Measurements from ENCODE around the gene CD46.

CD46 gene

GRCh38 chr1:207831517-207832327 is 79.9 kb downstream of the CD46 start:
- peak; percentile 67 for DNase-seq

- no peak for DNase-seq
These were observed 80.9 kb downstream of the CD46 start for GRCh38 chr1:207832796-207833195.

GRCh38 chr1:207833381-207833780 is 81.5 kb downstream of the CD46 start:
- no peak for DNase-seq

GRCh38 chr1:207833956-207834660 is 82.3 kb downstream of the CD46 start:
- DNase-seq, result no peak

DNA sequence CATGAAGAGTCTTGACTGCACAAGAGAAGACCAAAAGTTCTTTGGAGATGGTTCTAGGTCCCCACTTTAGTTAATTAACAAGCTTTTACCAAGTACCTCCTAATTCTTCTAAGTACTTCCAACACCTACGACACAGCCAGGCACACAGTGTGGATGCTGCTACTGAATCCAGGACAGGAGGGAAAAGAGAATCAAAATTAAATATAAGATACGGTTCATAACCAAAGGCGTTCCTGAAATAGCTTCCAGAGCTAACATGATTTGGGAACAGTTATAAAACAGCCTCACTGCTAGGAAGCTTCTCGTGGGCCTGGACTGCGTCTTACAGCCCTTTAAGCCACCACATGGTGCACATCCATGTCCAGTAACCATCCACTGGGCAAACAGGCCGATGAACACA is 84.1 kb downstream of the CD46 start:
- DNase-seq, result no peak

GRCh38 chr1:207836591-207837347 is 84.9 kb downstream of the CD46 start:
- no peak for DNase-seq

DNA sequence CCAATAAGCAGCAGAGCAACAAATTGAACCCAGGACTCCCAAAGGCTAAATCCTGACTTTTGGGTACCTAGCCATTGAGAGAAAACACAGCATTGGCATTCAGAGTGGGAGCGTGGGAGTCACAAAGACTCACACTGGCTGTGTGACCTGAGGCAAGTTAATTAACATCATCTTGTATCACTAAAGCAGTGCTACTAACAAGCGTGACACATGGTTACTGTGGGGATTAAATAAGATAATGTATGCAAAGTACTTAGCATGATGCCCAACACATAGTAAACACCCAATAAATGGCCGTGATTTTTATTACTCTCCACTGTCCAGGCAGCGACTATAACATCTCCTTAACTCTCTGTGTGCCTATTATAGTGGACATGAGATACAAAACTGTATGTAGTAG is 85.8 kb downstream of the CD46 start:
- no peak for DNase-seq

- DNase-seq, result no peak
These were observed 86.6 kb downstream of the CD46 start for GRCh38 chr1:207838156-207839082.

DNA sequence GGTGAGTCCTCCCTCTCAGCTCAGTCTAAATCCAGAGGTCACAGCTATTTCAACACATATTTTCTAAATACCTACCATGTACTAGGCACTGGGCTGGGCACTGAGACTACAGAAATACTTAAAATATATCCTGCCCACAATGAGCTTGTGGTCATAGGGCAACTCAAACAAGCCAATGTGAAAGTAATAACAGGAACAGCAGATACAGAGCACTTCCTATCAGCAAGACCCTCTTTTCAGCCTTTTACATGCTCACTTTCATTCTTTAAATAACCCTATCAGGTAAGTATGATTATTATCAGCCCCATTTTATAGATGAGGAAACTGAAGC is 87.2 kb downstream of the CD46 start:
- DNase-seq, result no peak

- DNase-seq, result no peak
These were observed 88.5 kb downstream of the CD46 start for GRCh38 chr1:207840380-207840779.

DNA sequence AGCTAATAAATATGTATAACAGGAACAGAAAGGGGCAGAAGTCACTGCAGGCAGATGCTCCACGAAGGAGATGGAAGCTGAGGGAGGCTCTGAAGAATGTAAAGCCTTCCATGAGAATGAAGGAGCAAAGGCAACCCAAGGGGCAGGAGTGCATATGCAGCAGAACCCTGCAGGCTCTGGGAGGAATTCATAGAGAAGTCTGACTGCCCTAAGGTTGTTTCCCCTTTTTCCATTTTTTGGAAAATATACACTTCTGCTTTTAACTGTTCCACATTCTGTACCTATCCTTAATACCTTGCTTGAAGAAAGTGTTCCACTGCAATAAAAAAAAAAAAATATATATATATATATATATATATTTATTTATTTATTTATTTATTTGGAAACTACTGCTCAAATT is 89.4 kb downstream of the CD46 start:
- no peak for DNase-seq

GRCh38 chr1:207841901-207842300 is 90.0 kb downstream of the CD46 start:
- DNase-seq, result no peak

DNA sequence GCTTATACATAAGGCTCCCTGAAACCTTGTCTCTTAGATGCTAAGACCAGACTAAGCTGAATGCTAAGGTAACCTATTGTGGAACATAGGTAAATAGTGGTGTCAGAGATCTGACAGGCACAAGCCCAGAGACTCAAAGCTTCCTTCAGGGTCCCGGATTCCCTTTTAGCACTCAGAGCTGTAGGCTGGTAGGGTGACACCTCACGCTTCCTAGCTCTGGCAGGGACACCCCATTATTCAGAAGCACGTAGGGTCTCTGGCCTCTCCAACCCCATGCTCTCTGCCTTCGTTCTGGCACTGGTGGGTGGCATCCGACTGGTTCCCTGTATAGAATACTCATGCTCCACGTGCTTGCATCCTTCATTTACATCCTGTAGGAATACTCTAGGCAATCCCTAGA is 90.7 kb downstream of the CD46 start:
- DNase-seq, result no peak

GRCh38 chr1:207844371-207844770 is 92.5 kb downstream of the CD46 start:
- no peak for DNase-seq

Measured in activated CD4-positive, alpha-beta T cell treated with anti-CD3 and anti-CD28 coated beads for 48 hours (primary cell).